ENCODE data around the gene ANKS1B. TPM values are rescaled to one million over a fixed set of nuclear protein-coding genes. Genes with fewer than 3 reads are reported as not detected.

The ANKS1B gene
- total RNA-seq, 1 donor from 2014 or later, result 65.5 TPM

GRCh38 chr12:98738002-98738401 lies 1246.7 kb downstream of the ANKS1B start:
- DNase-seq (ENCODE audit: low spot score), result no peak

GRCh38 chr12:98737322-98737712 lies 1247.4 kb downstream of the ANKS1B start:
- DNase-seq (ENCODE audit: low spot score), result no peak

- peak; percentile 12 for DNase-seq (ENCODE audit: low spot score)
These were observed 1248.1 kb downstream of the ANKS1B start for GRCh38 chr12:98736352-98737321.

GRCh38 chr12:98735821-98736220 lies 1248.9 kb downstream of the ANKS1B start:
- no peak for DNase-seq (ENCODE audit: low spot score)

GRCh38 chr12:98733667-98734350 lies 1250.9 kb downstream of the ANKS1B start:
- peak; percentile 12 for DNase-seq (ENCODE audit: low spot score)

- no peak for DNase-seq (ENCODE audit: low spot score)
These were observed 1254.3 kb downstream of the ANKS1B start for GRCh38 chr12:98730412-98730811.

GRCh38 chr12:98727196-98727595 lies 1257.5 kb downstream of the ANKS1B start:
- DNase-seq (ENCODE audit: low spot score), result no peak

GRCh38 chr12:98725476-98726247 lies 1259.1 kb downstream of the ANKS1B start:
- DNase-seq (ENCODE audit: low spot score), result peak; percentile 68

- no peak for DNase-seq (ENCODE audit: low spot score)
These were observed 1260.2 kb downstream of the ANKS1B start for GRCh38 chr12:98724384-98725155.

GRCh38 chr12:98721204-98721702 lies 1263.5 kb downstream of the ANKS1B start:
- DNase-seq (ENCODE audit: low spot score), result no peak

- no peak for DNase-seq (ENCODE audit: low spot score)
These were observed 1264.9 kb downstream of the ANKS1B start for GRCh38 chr12:98719515-98720504.

- DNase-seq (ENCODE audit: low spot score), result no peak
These were observed 1270.3 kb downstream of the ANKS1B start for GRCh38 chr12:98714426-98714825.

GRCh38 chr12:98709022-98709421 lies 1275.7 kb downstream of the ANKS1B start:
- no peak for DNase-seq (ENCODE audit: low spot score)

GRCh38 chr12:98701166-98701565 lies 1283.6 kb downstream of the ANKS1B start:
- DNase-seq (ENCODE audit: low spot score), result no peak

- DNase-seq (ENCODE audit: low spot score), result peak; percentile 18
These were observed 1285.2 kb downstream of the ANKS1B start for GRCh38 chr12:98699586-98699985.

- DNase-seq (ENCODE audit: low spot score), result peak; percentile 66
These were observed 1285.9 kb downstream of the ANKS1B start for GRCh38 chr12:98698603-98699463.

GRCh38 chr12:98697209-98697608 lies 1287.5 kb downstream of the ANKS1B start:
- DNase-seq (ENCODE audit: low spot score), result no peak

- DNase-seq (ENCODE audit: low spot score), result no peak
These were observed 1288.6 kb downstream of the ANKS1B start for GRCh38 chr12:98696036-98696646.
